Neural cell (in vitro differentiated cells): ENCODE measurements around the gene VAV2.

ENCODE experiments used
- EP300 ChIP-seq: fragments of 450-650 bp; conservative IDR thresholded peaks from 2 replicates; pipeline ENCODE4 v1.6.1; 2014; ENCODE audit warnings: antibody characterized with exemption, mild to moderate bottlenecking, moderate library complexity; ENCODE audit not compliant: poor library complexity, severe bottlenecking
- EZH2 ChIP-seq: fragments of 200-600, 300-800 bp; shearing (Covaris generic), sonication (generic); IDR thresholded peaks from 2 replicates; pipeline ENCODE4 v1.6.1; 2014; ENCODE audit warnings: antibody characterized with exemption, low read length, borderline replicate concordance, mild to moderate bottlenecking; ENCODE audit not compliant: insufficient read depth, poor library complexity, severe bottlenecking
- MXI1 ChIP-seq: fragments of 450-650 bp; conservative IDR thresholded peaks from 2 replicates; pipeline ENCODE4 v1.6.1; 2014; ENCODE audit warnings: antibody characterized with exemption, mild to moderate bottlenecking; ENCODE audit not compliant: poor library complexity, severe bottlenecking
- POLR2AphosphoS5 ChIP-seq: IDR thresholded peaks from 2 replicates; pipeline ENCODE4 v1.6.1; 2012
- SMC3 ChIP-seq: fragments of 450-650 bp; conservative IDR thresholded peaks from 2 replicates; pipeline ENCODE4 v1.6.1; 2014; ENCODE audit warnings: antibody characterized with exemption, mild to moderate bottlenecking, moderate library complexity; ENCODE audit not compliant: poor library complexity
- TF ChIP-seq, protein P1 (sequence below): fragments of 450-650 bp; IDR thresholded peaks from 2 replicates; pipeline ENCODE4 v1.5.1; 2014; ENCODE audit warnings: antibody characterized with exemption, mild to moderate bottlenecking, moderate library complexity; ENCODE audit not compliant: poor library complexity, severe bottlenecking
- TF ChIP-seq, protein P2 (sequence below): IDR thresholded peaks from 2 replicates; pipeline ENCODE4 v1.6.1; 2012; ENCODE audit warnings: borderline replicate concordance

DNA sequence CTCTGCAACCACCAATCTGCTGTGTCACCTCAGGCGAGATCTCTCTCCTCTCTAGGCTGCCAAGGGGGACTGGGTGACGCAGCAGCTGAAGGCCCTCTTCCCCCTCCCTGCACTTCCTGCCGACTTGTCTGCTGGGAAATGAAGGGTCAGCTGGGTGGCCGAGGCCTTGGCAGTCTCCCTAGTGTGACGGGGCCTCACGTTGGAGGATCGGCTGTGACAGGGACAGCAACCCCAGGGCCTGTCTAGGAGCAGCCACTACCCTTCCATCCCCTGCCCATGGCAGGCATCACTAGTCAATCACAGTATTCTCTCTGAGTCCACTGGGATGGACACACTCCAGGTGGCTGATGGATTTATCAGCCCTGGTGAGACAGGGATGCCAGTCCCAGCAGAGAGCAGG, 146.7 kb downstream of the VAV2 start:
- TF ChIP-seq, protein P1, sequence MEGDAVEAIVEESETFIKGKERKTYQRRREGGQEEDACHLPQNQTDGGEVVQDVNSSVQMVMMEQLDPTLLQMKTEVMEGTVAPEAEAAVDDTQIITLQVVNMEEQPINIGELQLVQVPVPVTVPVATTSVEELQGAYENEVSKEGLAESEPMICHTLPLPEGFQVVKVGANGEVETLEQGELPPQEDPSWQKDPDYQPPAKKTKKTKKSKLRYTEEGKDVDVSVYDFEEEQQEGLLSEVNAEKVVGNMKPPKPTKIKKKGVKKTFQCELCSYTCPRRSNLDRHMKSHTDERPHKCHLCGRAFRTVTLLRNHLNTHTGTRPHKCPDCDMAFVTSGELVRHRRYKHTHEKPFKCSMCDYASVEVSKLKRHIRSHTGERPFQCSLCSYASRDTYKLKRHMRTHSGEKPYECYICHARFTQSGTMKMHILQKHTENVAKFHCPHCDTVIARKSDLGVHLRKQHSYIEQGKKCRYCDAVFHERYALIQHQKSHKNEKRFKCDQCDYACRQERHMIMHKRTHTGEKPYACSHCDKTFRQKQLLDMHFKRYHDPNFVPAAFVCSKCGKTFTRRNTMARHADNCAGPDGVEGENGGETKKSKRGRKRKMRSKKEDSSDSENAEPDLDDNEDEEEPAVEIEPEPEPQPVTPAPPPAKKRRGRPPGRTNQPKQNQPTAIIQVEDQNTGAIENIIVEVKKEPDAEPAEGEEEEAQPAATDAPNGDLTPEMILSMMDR = no peak
- no peak for TF ChIP-seq MXI1
- TF ChIP-seq, protein P2, sequence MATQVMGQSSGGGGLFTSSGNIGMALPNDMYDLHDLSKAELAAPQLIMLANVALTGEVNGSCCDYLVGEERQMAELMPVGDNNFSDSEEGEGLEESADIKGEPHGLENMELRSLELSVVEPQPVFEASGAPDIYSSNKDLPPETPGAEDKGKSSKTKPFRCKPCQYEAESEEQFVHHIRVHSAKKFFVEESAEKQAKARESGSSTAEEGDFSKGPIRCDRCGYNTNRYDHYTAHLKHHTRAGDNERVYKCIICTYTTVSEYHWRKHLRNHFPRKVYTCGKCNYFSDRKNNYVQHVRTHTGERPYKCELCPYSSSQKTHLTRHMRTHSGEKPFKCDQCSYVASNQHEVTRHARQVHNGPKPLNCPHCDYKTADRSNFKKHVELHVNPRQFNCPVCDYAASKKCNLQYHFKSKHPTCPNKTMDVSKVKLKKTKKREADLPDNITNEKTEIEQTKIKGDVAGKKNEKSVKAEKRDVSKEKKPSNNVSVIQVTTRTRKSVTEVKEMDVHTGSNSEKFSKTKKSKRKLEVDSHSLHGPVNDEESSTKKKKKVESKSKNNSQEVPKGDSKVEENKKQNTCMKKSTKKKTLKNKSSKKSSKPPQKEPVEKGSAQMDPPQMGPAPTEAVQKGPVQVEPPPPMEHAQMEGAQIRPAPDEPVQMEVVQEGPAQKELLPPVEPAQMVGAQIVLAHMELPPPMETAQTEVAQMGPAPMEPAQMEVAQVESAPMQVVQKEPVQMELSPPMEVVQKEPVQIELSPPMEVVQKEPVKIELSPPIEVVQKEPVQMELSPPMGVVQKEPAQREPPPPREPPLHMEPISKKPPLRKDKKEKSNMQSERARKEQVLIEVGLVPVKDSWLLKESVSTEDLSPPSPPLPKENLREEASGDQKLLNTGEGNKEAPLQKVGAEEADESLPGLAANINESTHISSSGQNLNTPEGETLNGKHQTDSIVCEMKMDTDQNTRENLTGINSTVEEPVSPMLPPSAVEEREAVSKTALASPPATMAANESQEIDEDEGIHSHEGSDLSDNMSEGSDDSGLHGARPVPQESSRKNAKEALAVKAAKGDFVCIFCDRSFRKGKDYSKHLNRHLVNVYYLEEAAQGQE = no peak
- no peak for TF ChIP-seq POLR2AphosphoS5
- no peak for TF ChIP-seq EZH2
- no peak for TF ChIP-seq EP300
- no peak for TF ChIP-seq SMC3
